Esophagus muscularis mucosa (tissue), 4 donors: ENCODE measurements around the gene CLSTN1. TPM values are rescaled to one million over a fixed set of nuclear protein-coding genes. Genes with fewer than 3 reads are reported as not detected.
A peak's percentile ranks its signal among the peaks of the same experiment; 100 is the strongest.

Experiments
- DNase-seq: peaks from one replicate; pipeline ENCODE4 v3.0.0-alpha.2; 2017; ENCODE audit errors: extremely low spot score
- H3K27ac ChIP-seq, 4 donors: fragments of 200-600 bp; sonication (generic); replicated peaks in 1 of 4; 1 replicate in 3 of 4; 2 replicates in 1 of 4; pipeline ENCODE4 v1.5.1; 2016 to 2019; ENCODE audit warnings: mild to moderate bottlenecking in 1 of 4
- H3K27me3 ChIP-seq, 4 donors: fragments of 200-600 bp; sonication (generic); one replicate each; pipeline versions ENCODE4 v1.5.1 to v1.6.0; 2016 to 2019
- H3K36me3 ChIP-seq, 4 donors: fragments of 200-600 bp; sonication (generic); one replicate each; pipeline ENCODE4 v1.5.1; 2016 to 2019
- H3K4me1 ChIP-seq, 4 donors: fragments of 200-600 bp; sonication (generic); one replicate each; pipeline ENCODE4 v1.5.1; 2016 to 2019
- H3K4me3 ChIP-seq, 4 donors: fragments of 200-600 bp; sonication (generic); 1 replicate in 2 of 4; 2 replicates in 2 of 4; pipeline ENCODE4 v1.5.1; 2016 to 2019; ENCODE audit warnings: mild to moderate bottlenecking in 4 of 4, moderate library complexity in 1 of 4
- H3K9me3 ChIP-seq, 4 donors: fragments of 200-600 bp; sonication (generic); 1 replicate in 3 of 4; 2 replicates in 1 of 4; pipeline ENCODE4 v1.5.1; 2016 to 2019
- CTCF ChIP-seq, 3 experiments: fragments of 200-600 bp in 2 of 3; fragments of 450-650 bp in 1 of 3; sonication (generic) in 2 of 3; IDR thresholded peaks; one replicate each; pipeline ENCODE4 v1.5.1; 2017 to 2019; ENCODE audit warnings: antibody characterized with exemption in 3 of 3, mild to moderate bottlenecking in 2 of 3, moderate library complexity in 1 of 3
- EP300 ChIP-seq: sonication (generic); formaldehyde crosslinking; IDR thresholded peaks from one replicate; pipeline ENCODE4 v1.6.1; 2017; ENCODE audit warnings: antibody characterized with exemption
- POLR2A ChIP-seq: fragments of 450-650 bp; IDR thresholded peaks from one replicate; pipeline ENCODE4 v1.6.1; 2017; ENCODE audit warnings: antibody characterized with exemption, moderate library complexity, mild to moderate bottlenecking, low read depth
- POLR2AphosphoS5 ChIP-seq, 2 donors: sonication (generic); formaldehyde crosslinking; IDR thresholded peaks; one replicate each; pipeline ENCODE4 v1.6.1; 2017; ENCODE audit warnings: antibody characterized with exemption in 2 of 2
- whole genome bisulfite sequencing: methylation state at CpG from one replicate; pipeline ENCODE4 v1.1.5; 2018; 5-methylcytosine and 5-hydroxymethylcytosine counted together
- intact Hi-C: fragments of 100-400 bp; cut with DNase I; formaldehyde crosslinking; loops from one replicate; pipeline ENCODE4 v1.15.1; 2023
- total RNA-seq, 4 donors: library from RNA; depleted of rRNA; stranded (reverse); fragments of >200 nt; gene quantifications; one replicate each; pipeline versions ENCODE4 v1.1.0 to v1.2.1, GENCODE V29; 2016

The CLSTN1 gene
- total RNA-seq, 4 donors from 2014 or later, result 47.1 to 109 (median 72.3) TPM

GRCh38 chr1:9770298-9770697 lies 53.5 kb downstream of the CLSTN1 start:
- WGBS, result 71% methylated on average over 10 of the region's 10 CpGs
- Histone ChIP-seq H3K27me3 (no peaks in the 10 kb centered on the region), H3K4me3 (no peak overlapping the region), H3K9me3 (no peaks in the 10 kb centered on the region), H3K36me3 (peaks cover 13 to 20% (median 20%) of the 10 kb centered on the region in 4 donors), H3K4me1 (peaks cover 0 to 19% (median under 1%) of the 10 kb centered on the region in 4 donors), H3K27ac (no peak overlapping the region)
- DNase-seq, result no peak
- intact Hi-C loops, result no loop called here
- no peak for TF ChIP-seq CTCF (IDR thresholded peaks at IDR 0.05)

- Histone ChIP-seq H3K4me3 (no peak overlapping the region), H3K27me3 (no peaks in the 10 kb centered on the region), H3K9me3 (no peaks in the 10 kb centered on the region), H3K4me1 (peaks cover 0 to 15% (median 0%) of the 10 kb centered on the region in 4 donors), H3K36me3 (peaks cover 13 to 20% (median 20%) of the 10 kb centered on the region in 4 donors), H3K27ac (no peak overlapping the region)
- TF ChIP-seq POLR2A (no peak), EP300 (no peak), CTCF (IDR thresholded peaks at IDR 0.05) (no peak), POLR2AphosphoS5 (IDR thresholded peaks at IDR 0.05) (no peak)
- no peak for DNase-seq
- intact Hi-C loops, result no loop called here
- WGBS, result 83% methylated on average over 3 of the region's 3 CpGs
These were observed 54.8 kb downstream of the CLSTN1 start for GRCh38 chr1:9768983-9769382.

GRCh38 chr1:9767964-9768668 lies 55.6 kb downstream of the CLSTN1 start:
- no peak overlapping the region for H3K4me3 ChIP-seq
- no peak overlapping the region for H3K27ac ChIP-seq
- peaks cover 0 to 15% (median 0%) of the 10 kb centered on the region in 4 donors for H3K4me1 ChIP-seq
- peaks cover 12 to 19% (median 18%) of the 10 kb centered on the region in 4 donors for H3K36me3 ChIP-seq
- no peak for DNase-seq
- TF ChIP-seq CTCF (IDR thresholded peaks at IDR 0.05), result no peak
- no peak for TF ChIP-seq POLR2A
- TF ChIP-seq EP300, result no peak
- no peak for TF ChIP-seq POLR2AphosphoS5 (IDR thresholded peaks at IDR 0.05)
- H3K9me3 ChIP-seq, result no peaks in the 10 kb centered on the region
- intact Hi-C loops, result no loop called here
- H3K27me3 ChIP-seq, result no peaks in the 10 kb centered on the region
- 90% methylated on average over 7 of the region's 24 CpGs for WGBS

GRCh38 chr1:9766759-9767442 lies 56.9 kb downstream of the CLSTN1 start:
- TF ChIP-seq CTCF (IDR thresholded peaks at IDR 0.05) (no peak), EP300 (no peak), POLR2A (no peak), POLR2AphosphoS5 (IDR thresholded peaks at IDR 0.05) (no peak)
- Histone ChIP-seq H3K27ac (peak overlapping the region in 1 of 4 donors; percentile 47), H3K9me3 (no peaks in the 10 kb centered on the region), H3K27me3 (no peaks in the 10 kb centered on the region), H3K36me3 (peaks cover under 1 to 18% (median 10%) of the 10 kb centered on the region in 4 donors), H3K4me1 (peaks cover 0 to 15% (median 0%) of the 10 kb centered on the region in 4 donors), H3K4me3 (no peak overlapping the region)
- intact Hi-C loops, result no loop called here
- no peak for DNase-seq
- WGBS, result 90% methylated on average over 15 of the region's 15 CpGs
